ENCODE data around the gene ZNF839.

The ZNF839 gene

GRCh38 chr14:102374264-102374663 is 54.7 kb downstream of the ZNF839 start:
- no peak overlapping the region for H3K4me3 Mint-ChIP-seq
- no peaks in the 10 kb centered on the region for H3K27me3 Mint-ChIP-seq (ENCODE audit: low read depth)
- H3K27ac Mint-ChIP-seq = no peak overlapping the region
- H3K36me3 Mint-ChIP-seq (ENCODE audit: low read depth) = peaks cover 20% of the 10 kb centered on the region
- no peaks in the 10 kb centered on the region for H3K4me1 Mint-ChIP-seq
- no peak for TF ChIP-seq CTCF (IDR thresholded peaks at IDR 0.05; ENCODE audit: unreplicated experiment in 3 of 3)
- no peaks in the 10 kb centered on the region for H3K9me3 Mint-ChIP-seq

GRCh38 chr14:102375119-102375518 is 55.6 kb downstream of the ZNF839 start:
- H3K27me3 Mint-ChIP-seq (ENCODE audit: low read depth) = no peaks in the 10 kb centered on the region
- H3K9me3 Mint-ChIP-seq = no peaks in the 10 kb centered on the region
- H3K4me3 Mint-ChIP-seq = no peak overlapping the region
- H3K4me1 Mint-ChIP-seq = no peaks in the 10 kb centered on the region
- peaks cover 26% of the 10 kb centered on the region for H3K36me3 Mint-ChIP-seq (ENCODE audit: low read depth)
- no peak for TF ChIP-seq CTCF (IDR thresholded peaks at IDR 0.05; ENCODE audit: unreplicated experiment in 3 of 3)
- H3K27ac Mint-ChIP-seq = no peak overlapping the region

GRCh38 chr14:102377696-102378095 is 58.1 kb downstream of the ZNF839 start:
- Mint-ChIP-seq H3K36me3 (ENCODE audit: low read depth) (peaks cover 38% of the 10 kb centered on the region), H3K27me3 (ENCODE audit: low read depth) (no peaks in the 10 kb centered on the region), H3K27ac (no peak overlapping the region), H3K4me1 (no peaks in the 10 kb centered on the region), H3K9me3 (no peaks in the 10 kb centered on the region), H3K4me3 (no peak overlapping the region)
- TF ChIP-seq CTCF (IDR thresholded peaks at IDR 0.05; ENCODE audit: unreplicated experiment in 3 of 3) = no peak

- Mint-ChIP-seq H3K27ac (no peak overlapping the region), H3K27me3 (ENCODE audit: low read depth) (no peaks in the 10 kb centered on the region), H3K4me3 (no peak overlapping the region), H3K9me3 (no peaks in the 10 kb centered on the region), H3K36me3 (ENCODE audit: low read depth) (peaks cover 43% of the 10 kb centered on the region), H3K4me1 (no peaks in the 10 kb centered on the region)
- TF ChIP-seq CTCF (IDR thresholded peaks at IDR 0.05; ENCODE audit: unreplicated experiment in 3 of 3) = no peak
These were observed 59.3 kb downstream of the ZNF839 start for GRCh38 chr14:102378830-102379229.

- H3K27ac Mint-ChIP-seq = no peak overlapping the region
- H3K36me3 Mint-ChIP-seq (ENCODE audit: low read depth) = peaks cover 37% of the 10 kb centered on the region
- no peaks in the 10 kb centered on the region for H3K9me3 Mint-ChIP-seq
- TF ChIP-seq CTCF (IDR thresholded peaks at IDR 0.05; ENCODE audit: unreplicated experiment in 3 of 3) = no peak
- H3K27me3 Mint-ChIP-seq (ENCODE audit: low read depth) = no peaks in the 10 kb centered on the region
- H3K4me3 Mint-ChIP-seq = no peak overlapping the region
- no peaks in the 10 kb centered on the region for H3K4me1 Mint-ChIP-seq
These were observed 67.5 kb downstream of the ZNF839 start for GRCh38 chr14:102387086-102387485.

GRCh38 chr14:102389246-102389645 is 69.7 kb downstream of the ZNF839 start:
- Mint-ChIP-seq H3K27me3 (ENCODE audit: low read depth) (no peaks in the 10 kb centered on the region), H3K36me3 (ENCODE audit: low read depth) (peaks cover 41% of the 10 kb centered on the region), H3K4me1 (no peaks in the 10 kb centered on the region), H3K4me3 (no peak overlapping the region), H3K9me3 (no peaks in the 10 kb centered on the region), H3K27ac (no peak overlapping the region)
- TF ChIP-seq CTCF (IDR thresholded peaks at IDR 0.05; ENCODE audit: unreplicated experiment in 3 of 3) = no peak

All from nephron (organoid).